ENCODE measurements around the gene CDK6.

CDK6 gene

GRCh38 chr7:92843781-92844180 is 7.4 kb upstream of the CDK6 start:
- no peak for DNase-seq

- no peak for DNase-seq
These were observed 6.8 kb upstream of the CDK6 start for GRCh38 chr7:92843034-92843760.

- DNase-seq, result no peak
These were observed 4.8 kb upstream of the CDK6 start for GRCh38 chr7:92841192-92841591.

GRCh38 chr7:92840316-92840715 is 3.9 kb upstream of the CDK6 start:
- DNase-seq, result no peak

GRCh38 chr7:92839901-92840300 is 3.5 kb upstream of the CDK6 start:
- DNase-seq, result no peak

GRCh38 chr7:92838934-92839333 is 2.6 kb upstream of the CDK6 start:
- no peak for DNase-seq

GRCh38 chr7:92837000-92837749 is 802 bp upstream of the CDK6 start:
- no peak for DNase-seq

GRCh38 chr7:92835851-92836488 is 403 bp downstream of the CDK6 start:
- DNase-seq, result peak; percentile 51

- DNase-seq, result peak; percentile 54
These were observed 1.0 kb downstream of the CDK6 start for GRCh38 chr7:92835261-92835850.

GRCh38 chr7:92834507-92835260 is 1.7 kb downstream of the CDK6 start:
- DNase-seq, result no peak

GRCh38 chr7:92833766-92834506 is 2.4 kb downstream of the CDK6 start:
- peak; percentile 83 for DNase-seq

GRCh38 chr7:92833024-92833765 is 3.2 kb downstream of the CDK6 start:
- peak; percentile 90 for DNase-seq

- DNase-seq, result no peak
These were observed 3.8 kb downstream of the CDK6 start for GRCh38 chr7:92832534-92833023.

- no peak for DNase-seq
These were observed 4.4 kb downstream of the CDK6 start for GRCh38 chr7:92831716-92832533.

- no peak for DNase-seq
These were observed 5.8 kb downstream of the CDK6 start for GRCh38 chr7:92830532-92831110.

- no peak for DNase-seq
These were observed 6.3 kb downstream of the CDK6 start for GRCh38 chr7:92830027-92830426.

GRCh38 chr7:92827464-92828120 is 8.8 kb downstream of the CDK6 start:
- no peak for DNase-seq

- no peak for DNase-seq
These were observed 10.0 kb downstream of the CDK6 start for GRCh38 chr7:92826258-92826938.
